Fibroblast of skin of left quadriceps (primary cell): ENCODE measurements around the gene CCDC74A.
"Not testable (repeated sequence)": the region's sequence is repeated elsewhere in the genome, so short reads cannot be mapped to it uniquely, and the experiment has no call there.

Source experiments
- DNase-seq, 2 experiments: peaks; one replicate each; pipeline ENCODE4 v3.0.0-alpha.2; 2013; ENCODE audit warnings: low read depth in 2 of 2

The CCDC74A gene

DNA sequence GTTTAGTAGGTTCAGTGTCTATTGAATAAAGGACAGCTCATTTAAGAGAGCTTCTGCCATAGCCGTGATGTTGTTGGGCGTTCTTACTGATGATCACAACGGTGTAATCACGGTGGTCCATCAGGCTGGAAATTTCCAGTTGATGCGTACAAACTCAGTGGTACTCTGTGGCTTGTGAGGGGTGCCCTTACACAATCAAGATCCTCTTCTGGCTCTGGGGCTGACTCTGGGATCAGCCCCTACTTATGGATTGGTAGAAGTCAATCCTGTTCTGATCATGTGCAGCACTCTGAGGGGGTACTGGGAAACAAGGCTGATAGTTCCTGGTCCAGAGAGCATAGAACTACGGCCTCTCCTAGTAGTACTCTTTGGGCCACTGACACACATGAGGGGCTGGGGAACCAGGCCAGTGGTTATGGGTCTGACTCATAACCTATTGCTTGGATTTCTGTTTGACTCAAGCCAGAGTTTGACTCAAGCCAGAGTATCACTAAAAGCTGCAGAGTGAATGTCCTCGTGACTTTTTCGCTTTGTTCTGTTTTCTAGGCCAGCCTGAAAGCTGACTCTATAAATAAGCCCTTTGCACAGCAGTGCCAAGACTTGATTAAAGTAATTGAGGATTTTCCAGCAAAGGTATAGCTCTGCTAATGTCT, 29.2 kb upstream of the CCDC74A start:
- not testable (repeated sequence) for DNase-seq

DNA sequence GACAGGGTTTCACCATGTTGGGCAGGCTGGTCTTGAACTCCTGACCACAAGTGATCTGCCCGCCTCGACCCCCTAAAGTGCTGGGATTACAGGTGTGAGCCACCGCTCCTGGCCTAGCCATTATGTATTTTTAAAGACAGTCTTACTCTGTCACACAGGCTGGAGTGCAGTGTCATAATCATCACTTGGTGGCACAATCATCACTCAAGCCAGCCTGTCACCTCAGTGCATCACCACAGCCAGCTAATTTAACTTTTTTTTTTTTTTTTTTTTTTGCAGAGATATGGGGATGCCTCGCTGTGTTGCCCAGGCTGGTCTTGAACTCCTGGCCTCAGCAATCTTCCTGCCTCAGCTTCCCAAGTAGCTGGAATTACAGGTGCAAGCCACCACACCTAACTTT, 24.1 kb upstream of the CCDC74A start:
- not testable (repeated sequence) for DNase-seq

DNA sequence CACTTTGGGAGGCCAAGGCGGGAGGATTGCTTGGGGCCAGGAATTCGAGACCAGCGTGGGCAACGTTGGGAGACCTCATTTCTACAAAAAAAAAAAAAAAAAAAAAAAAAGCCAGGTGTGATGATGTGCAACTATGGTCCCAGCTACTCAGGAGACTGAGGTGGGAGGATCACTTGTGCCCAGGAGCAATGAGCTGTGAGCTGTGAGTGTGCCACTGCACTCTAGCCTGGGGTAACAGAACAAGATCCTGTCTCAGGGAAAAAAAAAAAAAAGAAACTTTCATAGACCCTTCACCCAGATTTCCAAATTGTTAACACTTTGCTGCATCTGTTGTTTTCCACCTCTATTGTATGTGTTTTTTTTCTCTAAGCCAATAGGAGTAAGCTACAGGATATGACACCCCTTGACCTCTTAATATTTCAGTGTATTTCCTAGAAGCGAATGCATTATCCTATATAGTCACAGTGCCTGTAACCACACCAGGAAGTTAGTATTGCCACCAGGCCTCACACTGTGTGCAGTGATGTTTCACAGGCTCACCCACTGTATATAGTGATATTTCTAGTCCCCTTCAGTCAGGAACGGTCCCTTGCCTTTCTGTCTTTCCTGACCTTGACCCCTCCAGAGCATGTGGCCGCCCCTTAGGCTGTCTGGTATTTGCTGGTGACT, 23.5 kb upstream of the CCDC74A start:
- DNase-seq, result not testable (repeated sequence)

DNA sequence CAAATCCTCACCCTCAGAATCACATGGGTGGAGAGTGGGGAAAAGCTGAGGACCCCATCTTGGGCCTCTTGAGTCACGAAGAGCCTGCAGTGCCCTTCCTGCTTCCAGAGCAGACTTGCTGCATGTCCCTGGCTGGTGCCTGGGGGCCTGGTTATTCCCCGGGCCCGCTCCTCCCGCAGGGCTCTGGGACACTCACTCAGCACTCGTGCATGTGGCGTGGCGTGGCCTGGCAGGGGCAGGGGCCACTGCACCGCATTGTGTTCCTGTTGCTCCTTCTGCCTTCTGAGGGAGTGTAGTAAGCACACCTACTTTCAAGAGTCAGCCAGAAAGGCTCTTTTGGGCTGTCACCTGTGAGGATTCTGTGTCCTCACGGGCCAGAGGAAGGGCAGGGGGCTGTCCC, 18.1 kb upstream of the CCDC74A start:
- DNase-seq, result no peak

DNA sequence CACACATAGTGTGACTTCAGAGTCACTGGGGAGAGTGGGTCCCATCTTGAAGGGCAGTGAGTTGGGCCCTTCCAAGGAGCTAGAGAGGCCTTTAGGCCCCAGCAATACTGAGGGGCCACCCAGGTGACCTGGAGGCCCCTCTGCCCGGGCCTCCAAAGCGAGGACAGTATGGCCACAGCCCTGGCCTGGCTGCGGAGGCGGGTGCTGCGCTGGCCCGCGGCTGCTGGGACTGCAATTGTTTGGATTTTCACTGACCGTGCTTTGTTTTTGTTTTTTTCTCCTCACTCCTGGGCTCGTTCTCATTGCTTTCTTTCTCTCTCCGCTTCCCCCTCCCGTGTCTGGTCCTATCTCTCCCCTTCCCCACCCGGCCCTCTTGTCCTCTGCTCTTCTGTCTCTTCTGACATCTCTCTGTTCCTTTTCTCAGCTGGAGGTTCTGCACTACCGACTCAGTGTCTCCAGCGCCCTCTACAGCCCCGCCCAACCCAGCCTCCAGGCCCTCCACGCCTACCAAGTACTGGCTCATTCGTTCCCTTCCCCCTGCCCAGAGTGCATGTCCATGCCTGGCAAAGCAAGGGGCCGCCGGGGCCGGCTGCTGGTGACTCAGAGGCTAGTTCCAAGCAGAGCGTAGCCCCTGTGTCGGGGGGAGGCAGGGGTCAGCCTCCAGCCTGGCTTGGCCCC, 16.3 kb upstream of the CCDC74A start:
- not testable (repeated sequence) for DNase-seq

DNA sequence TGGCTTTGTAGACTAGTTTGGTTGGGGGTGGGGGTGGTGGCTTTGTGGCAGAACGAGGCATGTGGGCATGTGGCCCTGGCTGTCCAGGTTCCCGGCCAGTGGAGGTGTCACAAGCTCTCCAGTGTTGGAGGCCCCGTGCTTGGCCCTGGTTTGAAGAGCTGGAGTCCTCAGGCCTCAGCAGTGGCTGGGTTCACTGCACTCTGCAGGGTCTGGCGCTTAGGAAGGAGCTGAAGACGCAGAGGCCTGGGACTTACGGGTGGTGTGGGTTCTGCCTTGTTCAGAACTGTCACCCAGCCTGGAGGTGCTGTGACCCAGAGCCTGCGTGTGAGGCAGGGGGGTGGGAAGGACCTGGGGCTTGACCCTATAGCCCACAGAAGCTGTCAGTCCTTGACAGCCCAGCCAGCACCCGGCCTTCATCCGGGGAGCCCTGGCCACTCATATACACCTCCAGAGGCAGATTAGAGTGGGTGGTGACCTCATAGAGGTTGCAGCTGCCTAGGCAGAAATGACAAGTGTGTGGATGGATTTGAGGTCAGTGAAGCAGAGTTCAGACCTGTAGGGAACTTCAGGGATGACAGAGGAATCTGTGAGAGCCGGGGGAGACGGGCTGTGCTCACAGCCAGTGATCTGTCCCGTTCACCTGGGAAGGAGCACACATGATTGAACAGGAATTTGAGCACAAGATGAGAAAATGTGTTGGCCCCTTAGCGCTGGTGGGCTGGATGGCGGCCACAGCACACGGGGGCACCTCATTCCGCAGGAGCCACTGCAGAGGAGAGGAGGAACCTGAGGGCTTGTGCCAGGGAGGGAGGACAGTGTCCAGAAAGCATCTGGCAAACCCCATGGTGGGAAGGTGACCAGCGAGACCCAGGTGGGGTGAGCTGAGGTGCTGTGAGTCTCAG, 15.5 kb upstream of the CCDC74A start:
- DNase-seq, result not testable (repeated sequence)

DNA sequence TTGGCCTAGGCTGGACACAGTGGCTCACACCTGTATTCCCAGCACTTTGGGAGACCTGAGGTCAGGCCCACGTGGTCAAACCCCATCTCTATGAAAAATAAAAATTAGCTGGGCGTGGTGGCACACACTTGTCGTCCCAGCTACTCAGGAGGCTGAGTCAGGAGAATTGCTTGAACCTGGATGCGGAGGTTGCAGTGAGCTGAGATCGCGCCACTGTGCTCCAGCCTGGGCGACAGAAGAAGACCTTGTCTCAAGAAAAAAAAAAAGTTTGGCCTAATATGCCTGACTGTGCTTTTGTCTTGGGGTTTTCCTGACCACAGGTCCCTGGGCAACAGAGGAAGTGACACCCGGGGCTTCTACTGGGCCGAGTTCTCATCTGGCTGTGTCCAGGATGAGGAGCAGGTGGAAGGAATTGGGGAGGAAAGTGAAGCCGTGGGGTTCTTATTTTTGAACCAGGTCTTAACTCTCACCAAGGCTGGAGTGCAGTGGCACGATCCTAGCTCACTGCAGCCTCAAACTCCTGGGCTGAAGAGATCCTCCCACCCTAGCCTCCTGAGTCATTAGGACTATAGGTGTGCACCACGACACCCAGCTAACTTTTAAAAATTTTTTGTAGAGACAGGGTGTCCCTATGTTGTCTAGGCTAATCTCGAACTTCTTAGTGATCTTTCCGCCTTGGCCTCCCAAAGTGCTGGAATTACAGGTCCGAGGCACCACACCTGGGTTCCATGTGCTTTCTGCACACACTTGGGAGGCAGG, 13.1 kb upstream of the CCDC74A start:
- not testable (repeated sequence) for DNase-seq

DNA sequence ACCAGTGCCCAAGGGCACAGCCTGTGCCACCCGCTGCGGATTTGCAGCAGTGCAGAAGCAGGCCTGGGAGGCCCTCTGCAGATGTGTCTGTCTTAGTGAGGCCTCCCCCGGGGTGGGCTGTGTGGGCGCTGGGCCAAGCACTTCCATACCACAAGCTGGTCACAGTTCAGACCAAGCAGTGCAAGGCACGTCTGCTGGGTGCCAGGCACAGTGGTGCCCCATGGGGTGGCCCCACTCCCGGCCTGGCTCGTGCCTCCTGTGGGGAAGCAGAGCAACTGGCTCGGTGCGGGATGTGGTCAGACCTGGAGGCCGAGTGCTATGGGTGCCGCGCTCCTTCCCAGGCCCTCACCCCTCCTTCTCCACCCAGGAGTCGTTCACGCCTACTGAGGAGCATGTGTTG, 12.5 kb upstream of the CCDC74A start:
- not testable (repeated sequence) for DNase-seq

DNA sequence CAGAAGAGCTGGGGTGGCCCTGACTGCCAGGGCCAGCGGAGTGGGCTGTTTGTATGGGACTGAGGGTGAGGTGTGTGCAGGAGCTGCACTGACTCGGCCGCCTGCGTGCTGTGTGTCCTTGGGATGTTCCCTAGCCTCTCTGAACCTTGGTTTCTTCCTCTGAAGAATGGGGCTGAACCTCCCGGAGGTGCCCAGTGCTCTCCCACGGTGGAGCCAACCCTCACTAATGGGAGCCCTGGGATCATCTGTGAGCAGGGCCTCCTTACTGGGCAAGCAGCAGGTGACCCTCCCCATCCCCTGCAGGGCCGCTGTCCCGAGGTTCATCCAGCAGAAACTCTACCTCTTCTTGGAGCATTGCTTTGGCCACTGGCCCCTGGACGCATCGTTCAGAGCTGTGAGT, 11.7 kb upstream of the CCDC74A start:
- DNase-seq, result no peak

DNA sequence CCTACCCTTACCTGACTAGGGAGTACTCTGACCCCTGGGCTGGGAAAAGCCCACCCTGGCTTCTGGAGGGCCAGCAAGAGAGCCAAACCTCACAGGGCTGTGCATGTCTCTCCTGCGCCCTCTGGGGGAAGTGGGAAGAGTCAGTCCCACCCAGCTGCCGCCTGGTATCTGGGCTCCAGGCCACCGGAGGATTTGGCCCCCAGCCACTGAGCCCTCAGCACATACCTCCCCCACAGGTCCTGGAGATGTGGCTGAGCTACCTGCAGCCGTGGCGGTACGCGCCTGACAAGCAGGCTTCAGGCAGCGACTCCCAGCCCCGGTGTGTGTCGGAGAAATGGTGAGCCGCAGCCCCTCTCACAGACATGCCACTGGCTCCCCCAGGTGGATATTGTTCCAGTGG, 11.1 kb upstream of the CCDC74A start:
- DNase-seq, result not testable (repeated sequence)

DNA sequence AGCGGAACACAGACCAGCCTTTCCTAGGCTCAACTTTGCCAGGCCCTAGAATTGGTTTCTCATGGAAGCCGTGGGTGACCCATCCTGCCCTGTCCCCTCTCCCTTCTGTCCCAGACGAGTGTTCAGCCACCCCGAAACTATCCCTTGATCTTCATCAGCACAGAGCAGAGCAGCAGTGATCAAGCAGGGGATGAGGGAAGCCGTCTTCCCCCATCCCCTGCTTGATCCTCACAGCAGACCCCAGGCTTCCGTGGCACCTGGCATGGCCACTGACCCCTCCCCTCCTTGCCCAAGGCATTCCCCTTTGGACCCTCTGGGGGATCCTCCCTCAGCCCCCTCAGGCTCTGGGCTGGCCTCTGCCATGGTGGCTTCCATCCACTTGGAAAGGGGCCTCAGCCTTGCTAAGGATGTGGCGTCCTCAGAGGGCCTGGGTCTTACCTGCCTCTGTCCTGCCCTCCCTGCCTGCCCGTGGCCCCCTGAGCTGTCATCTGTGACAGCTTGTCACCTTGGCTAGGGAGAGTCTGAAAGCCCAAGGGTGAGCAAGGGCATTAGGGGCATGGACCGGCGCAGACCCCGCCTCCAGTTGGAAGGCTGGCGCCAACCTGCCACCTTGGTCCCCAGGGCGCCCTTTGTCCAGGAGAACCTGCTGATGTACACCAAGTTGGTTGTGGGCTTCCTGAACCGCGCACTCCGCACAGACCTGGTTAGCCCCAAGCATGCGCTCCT, 10.4 kb upstream of the CCDC74A start:
- DNase-seq, result no peak

DNA sequence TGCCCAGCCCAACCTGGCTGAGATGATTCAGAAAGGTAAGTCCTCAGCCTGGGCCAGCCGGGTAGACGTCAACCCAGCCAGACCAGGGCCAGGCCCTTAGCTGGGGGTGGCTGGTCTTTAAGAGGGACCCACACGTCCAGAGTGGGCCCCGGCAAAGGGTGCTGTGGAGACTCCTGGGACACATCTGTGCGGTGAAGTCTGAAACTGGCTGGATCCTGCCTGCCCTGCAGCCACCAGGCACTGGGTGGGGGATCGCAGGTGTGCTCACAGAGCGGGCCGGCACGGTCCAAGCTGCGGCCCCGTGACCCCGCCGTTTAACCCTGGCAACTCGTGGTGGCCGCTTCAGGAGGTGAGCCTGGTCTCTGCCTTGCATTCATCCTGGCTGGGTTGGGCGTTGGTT, 9.8 kb upstream of the CCDC74A start:
- not testable (repeated sequence) for DNase-seq

DNA sequence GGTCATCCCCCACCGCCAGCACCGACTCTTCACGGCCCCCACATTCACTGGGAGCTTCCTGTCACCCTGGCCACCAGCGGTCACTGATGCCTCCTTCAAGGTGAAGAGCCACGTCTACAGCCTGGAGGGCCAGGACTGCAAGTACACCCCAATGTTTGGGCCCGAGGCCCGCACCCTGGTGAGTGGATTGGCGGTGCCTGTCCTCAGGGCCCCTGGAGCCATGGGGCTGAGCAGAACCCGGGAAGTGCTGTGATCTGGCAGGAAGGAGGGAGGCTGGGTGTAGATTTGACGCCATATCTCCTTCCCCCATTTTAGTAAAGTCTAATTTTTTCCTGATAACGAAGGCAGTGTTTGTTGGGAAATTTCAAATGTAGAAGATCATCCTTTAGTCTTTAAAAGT, 9.2 kb upstream of the CCDC74A start:
- not testable (repeated sequence) for DNase-seq

DNA sequence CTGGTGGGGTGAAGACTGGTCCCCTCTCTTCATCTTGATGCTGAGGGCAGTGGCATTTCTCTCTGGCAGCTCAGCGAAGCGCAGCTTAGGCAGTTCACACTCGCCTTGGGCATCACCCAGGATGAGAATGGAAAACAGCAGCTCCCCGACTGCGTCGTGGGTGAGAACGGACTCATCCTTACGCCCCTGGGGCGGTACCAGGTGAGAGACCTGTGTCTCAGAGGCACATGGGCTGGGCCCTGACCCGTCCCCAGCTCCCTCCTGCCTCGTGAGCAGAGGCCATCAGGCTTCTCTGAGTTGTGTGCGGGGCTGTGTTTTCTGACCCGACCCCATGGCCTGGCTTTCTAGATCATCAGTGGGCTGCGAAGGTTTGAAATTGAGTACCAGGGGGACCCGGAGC, 8.2 kb upstream of the CCDC74A start:
- DNase-seq, result no peak

DNA sequence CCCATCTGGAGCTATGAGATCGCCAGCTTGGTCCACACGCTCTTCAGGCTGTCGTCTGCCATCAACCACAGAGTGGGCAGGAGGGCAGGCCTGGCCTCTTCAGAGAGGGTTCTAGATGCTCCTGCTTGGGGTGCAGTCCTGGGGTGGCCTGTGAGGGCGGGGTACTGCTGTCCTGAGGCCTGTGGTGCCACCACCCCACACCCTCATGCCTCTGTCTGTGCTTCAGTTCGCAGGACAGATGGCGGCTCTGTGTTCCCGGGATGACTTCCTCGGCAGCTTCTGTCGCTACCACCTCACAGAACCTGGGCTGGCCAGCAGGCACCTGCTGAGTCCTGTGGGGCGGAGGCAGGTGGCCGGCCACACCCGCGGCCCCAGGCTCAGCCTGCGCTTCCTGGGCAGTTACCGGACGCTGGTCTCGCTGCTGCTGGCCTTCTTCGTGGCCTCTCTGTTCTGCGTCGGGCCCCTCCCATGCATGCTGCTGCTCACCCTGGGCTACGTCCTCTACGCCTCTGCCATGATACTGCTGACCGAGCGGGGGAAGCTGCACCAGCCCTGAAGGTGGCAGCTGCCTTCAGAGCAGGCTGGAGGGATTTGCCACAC, 7.7 kb upstream of the CCDC74A start:
- DNase-seq, result not testable (repeated sequence)

DNA sequence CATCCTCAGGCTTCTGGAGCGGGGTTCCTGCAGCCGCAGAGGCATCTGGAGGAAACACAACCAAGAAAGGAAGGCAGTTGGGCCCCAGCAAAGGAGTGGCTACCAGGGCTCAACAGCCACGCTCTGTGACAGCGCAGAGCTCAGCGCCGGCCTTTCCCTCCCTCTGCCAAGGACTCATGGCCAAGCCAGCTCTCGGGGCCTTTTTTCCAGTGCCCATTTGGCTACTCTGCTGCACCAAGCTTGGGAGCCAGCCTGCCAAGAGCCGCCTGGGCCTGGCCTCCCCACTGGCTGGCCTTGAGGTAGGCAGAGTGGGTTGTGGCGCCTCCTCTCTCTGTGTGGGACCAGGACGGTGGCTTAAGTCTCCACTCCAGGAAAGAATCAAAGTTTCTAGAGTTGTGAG, 7.2 kb upstream of the CCDC74A start:
- no peak for DNase-seq

DNA sequence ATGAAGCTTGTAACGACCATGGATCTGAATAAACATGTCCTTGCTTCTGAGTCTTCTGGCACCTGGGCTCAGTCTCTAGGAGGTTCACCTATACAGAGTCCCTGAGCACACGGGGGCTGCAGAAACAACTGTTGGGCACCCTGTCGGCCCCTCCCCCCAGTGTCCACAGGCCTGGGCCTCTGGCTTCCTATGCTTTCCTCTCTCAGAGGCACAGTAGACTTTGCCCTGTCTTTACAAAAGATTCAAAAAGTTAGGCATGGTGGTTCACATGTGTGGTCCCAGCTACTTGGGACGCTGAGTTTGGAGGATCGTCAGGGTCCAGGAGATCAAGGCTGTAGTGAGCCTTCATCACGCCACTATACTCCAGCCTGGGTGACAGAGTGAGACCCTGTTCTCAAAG, 6.2 kb upstream of the CCDC74A start:
- DNase-seq, result not testable (repeated sequence)

DNA sequence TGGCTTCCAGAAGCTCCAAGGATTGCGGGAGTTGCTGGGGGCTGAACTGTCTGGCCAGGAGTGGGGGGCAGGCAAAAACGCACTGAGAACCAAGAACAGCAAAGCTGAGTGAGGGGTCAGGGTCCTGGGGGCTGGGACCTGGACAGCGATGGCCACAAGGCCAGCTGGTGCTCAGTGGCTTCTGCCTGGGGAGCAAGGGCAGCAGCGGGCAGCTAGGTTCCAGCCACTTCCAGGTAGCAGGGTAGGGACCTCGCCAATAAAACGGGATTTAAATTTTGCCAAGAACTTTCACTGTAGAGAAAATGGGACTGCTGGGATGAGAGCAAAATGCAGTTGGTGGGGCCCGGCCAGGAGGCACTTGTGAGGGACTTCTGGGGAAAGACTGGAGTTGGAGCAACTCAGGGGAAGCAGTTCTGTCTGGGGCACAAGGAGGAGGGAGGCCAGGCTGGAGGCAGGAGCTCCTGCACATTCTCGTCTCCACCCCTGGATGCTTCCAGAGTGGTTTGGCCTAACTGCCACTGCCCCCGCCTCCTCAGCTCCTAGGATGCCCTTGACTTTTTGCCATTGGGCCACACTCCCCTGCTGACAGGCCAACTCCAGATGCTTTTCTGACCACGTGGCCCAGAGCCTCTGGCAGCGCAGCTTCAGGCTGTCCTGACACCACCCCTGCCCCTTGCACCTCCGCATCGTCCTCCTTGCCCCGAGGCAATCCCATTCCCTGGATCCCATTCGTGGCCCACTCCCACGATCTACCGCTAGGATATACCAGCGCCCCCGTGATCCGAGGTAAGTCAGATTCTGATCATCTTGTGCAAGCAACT, 5.5 kb upstream of the CCDC74A start:
- DNase-seq, result no peak

DNA sequence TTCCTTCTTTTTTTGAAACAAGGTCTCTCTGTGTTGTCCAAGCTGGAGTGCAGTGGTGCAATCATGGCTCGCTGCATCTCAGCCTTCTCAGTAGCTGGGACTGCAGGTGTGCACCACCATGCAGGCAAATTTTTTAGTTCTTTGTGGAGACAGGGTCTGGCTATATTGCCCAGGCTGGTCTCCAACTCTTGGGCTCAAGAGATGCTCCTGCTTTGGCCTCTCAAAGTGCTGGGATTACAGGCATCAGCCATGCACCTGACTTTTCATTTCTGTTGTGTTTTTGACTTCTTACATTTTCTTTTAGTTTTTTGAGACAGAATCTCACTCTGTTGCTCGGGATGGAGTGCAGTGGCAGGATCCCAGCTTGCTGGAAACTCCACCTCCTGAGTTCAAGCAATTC, 2.4 kb upstream of the CCDC74A start:
- DNase-seq, result not testable (repeated sequence)
